Activated T-cell treated with anti-CD3 and anti-CD28 coated beads for 24 hours (primary cell): ENCODE results near the gene KIF1A.

Source experiments
- DNase-seq: peaks from one replicate; pipeline ENCODE4 v3.0.0-alpha.2; 2020; ENCODE audit warnings: low read depth

Gene KIF1A

GRCh38 chr2:240735476-240735875 lies 84.5 kb downstream of the KIF1A start:
- DNase-seq, result no peak

DNA sequence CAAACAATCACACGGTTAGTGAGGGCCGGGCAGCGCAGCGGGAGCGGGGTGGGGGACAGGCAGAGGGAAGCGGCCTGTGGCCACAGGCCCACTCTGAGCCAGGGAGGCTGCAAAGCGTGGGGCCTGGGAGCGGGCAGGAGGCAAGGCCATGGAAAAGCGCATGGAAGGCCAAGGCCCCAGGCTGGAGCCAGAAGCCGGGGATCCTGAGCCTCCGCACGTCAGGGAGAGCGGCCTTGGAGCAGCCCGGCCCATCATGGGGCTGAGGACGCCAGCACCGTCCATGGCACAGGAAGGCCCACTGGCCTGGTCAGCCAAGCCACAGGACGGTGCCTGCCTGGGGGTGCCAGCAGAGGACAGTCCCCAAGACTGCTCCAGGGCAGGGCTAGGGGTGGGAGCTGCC lies 85.3 kb downstream of the KIF1A start:
- no peak for DNase-seq

DNA sequence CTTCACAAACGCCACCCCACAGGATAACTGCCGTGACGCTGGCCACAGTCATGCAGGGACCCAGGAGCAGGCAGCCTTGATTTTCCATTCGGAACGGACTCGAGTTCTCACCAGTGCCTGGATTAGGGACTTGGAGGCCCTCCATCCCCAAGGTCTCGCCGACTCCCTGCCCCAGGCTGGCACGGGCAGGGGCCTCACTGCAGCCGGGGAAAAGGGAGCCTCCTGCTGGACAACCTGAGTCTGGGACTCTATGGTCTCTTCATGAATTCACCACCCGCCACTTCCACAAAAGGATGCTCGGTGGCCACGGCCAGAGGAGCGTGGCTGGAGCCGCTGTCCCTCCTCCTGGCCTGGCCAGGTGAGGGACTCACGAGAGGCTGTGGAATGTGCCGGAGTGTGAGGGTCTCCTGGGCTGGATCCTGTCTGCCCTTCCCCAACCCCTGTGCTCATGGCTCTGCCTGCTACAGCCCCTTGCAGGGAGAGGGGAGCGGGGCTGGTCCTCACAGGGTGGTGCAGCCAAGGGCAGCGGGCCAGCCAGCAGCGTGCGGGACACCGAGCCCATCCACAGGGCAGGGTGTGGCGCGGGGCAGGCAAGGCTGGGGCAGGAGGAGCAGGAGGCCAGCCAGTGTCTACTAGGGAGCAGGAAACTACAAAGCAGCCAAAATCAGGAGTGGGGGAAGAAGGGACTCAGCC lies 86.1 kb downstream of the KIF1A start:
- DNase-seq, result no peak

DNA sequence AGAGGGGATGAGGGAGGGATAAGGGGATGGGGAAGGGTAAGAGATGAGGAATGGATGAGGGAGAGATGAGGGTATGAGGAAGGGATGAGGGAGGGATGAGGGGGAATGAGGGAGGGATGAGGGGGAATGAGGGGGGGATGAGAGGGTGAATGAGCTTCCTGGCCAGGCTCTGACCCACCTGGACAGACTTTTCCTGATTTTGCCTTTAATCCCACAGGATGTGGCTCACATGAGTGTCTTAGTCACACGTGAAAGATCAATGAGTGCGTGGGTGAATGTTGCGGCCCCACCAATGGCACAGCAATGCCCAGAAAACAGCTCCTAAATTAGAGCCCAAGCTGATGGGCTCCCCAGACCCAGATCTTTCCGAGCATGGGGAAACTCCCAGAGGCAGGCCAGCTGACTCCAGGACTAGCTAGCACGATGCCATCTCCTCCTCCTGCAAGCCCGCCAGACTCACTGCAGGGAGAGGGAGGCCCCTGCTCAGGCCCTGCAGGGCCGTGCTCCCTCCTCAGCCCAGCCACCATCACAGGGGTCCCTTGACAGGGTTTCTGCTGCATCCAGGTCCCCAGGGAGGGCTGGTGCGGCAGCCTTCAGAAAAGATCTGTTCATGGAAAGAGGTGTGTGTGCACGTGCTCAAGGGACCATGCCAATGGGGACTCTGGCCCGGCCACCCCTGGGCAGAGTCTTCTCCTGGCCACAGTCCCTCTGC lies 87.0 kb downstream of the KIF1A start:
- DNase-seq, result no peak

- no peak for DNase-seq
Observed at GRCh38 chr2:240732184-240732583, 87.8 kb downstream of the KIF1A start.

DNA sequence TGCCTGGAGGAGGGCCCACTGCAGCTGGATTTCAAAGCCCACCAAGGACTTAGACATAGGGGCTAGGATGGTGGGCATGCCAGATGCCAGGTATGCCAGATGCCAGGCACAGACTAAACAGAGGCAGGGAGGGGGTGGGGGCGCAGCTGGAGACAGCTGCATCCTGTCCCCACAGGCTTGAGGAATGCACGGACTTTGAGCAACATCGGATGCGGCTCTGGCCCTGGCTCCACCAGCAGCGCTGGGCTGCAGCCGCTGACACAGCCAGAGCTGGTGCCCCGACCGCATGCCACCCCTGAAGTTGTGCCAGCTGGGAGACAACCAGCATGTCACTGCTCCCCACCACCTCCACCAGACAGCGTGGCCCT lies 88.9 kb downstream of the KIF1A start:
- no peak for DNase-seq

- no peak for DNase-seq
Observed at GRCh38 chr2:240730501-240731177, 89.4 kb downstream of the KIF1A start.

DNA sequence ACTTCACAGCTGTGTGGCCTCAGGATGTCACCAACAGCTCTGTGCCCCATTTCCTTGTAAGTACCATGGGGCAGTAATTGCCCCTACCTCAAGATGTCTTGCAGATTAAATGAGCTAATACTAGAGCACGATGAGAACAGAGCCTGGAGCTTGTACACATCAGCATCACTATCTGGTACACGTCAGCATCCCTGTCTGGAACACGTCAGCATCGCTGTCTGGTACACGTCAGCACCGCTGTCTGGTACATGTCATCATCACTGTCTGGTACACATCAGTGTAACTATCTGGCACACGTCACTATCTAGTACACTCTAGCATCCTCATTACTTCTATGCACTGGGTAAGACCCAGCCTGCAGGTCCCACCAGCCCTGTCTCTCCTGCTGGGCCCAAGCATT lies 91.2 kb downstream of the KIF1A start:
- DNase-seq, result no peak

- no peak for DNase-seq
Observed at GRCh38 chr2:240728361-240728760, 91.7 kb downstream of the KIF1A start.

- no peak for DNase-seq
Observed at GRCh38 chr2:240727913-240728312, 92.1 kb downstream of the KIF1A start.

DNA sequence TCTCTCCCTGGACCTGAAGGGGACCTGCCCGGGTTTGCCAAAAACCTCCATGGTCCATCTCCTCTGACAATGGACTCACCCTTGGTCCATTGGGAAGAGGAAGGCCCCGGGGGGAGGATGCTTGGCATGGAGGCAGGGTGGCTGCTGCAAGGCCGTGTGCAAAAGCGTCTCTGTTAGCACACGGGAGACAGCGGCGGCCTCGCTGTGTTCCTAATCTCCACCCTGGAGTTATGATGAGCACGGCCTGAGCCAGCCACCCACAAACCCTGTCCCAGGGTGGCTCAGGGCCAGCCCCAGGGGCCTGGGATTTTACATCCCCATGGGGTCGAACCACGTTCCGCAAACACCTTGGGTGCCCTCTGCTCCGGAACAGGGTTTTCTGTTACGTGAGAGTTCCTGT lies 92.6 kb downstream of the KIF1A start:
- no peak for DNase-seq

DNA sequence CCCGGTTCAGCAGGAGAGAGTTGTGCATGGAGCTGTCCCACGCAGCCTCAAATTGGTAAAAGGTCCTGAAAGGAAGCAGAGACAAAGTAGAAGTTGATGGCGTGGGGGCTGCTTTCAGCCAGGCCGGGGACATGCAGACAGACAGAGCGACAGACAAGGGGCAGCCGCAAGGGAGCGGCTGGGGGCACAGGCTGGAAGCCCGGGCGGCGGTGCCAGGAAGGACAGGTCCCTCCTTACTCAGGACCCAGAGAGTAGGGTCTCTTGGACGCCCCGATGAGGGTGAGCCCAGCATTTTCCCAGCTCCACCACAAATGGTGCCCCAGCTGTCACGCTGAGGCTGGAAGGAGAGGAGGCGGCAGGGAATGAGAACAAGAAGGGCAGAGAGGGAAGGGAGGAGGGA lies 93.1 kb downstream of the KIF1A start:
- DNase-seq, result no peak

DNA sequence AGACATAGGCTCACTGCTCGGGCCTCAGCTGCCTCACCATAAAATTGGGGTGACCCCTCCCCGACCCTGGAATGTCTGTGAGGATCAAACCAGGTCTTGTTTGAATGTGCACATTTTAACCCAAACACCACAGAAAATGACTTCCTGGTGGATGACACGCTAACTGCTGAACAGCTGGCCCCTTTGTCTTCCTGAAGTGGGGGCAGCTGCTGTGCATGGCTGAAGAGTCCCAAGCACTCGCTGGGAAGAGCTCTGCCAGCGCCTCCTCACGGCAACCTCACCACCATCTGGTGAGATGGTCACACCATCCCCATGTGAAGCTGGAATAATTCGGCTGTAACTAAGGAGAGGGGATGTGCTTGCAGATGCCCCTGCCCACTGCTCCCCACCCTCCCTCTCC lies 94.3 kb downstream of the KIF1A start:
- DNase-seq, result no peak

GRCh38 chr2:240725266-240725665 lies 94.8 kb downstream of the KIF1A start:
- DNase-seq, result no peak

GRCh38 chr2:240724431-240724830 lies 95.6 kb downstream of the KIF1A start:
- DNase-seq, result no peak

- no peak for DNase-seq
Observed at GRCh38 chr2:240723851-240724250, 96.2 kb downstream of the KIF1A start.

- DNase-seq, result no peak
Observed at GRCh38 chr2:240722796-240723735, 97.0 kb downstream of the KIF1A start.

- DNase-seq, result no peak
Observed at GRCh38 chr2:240722376-240722775, 97.6 kb downstream of the KIF1A start.

DNA sequence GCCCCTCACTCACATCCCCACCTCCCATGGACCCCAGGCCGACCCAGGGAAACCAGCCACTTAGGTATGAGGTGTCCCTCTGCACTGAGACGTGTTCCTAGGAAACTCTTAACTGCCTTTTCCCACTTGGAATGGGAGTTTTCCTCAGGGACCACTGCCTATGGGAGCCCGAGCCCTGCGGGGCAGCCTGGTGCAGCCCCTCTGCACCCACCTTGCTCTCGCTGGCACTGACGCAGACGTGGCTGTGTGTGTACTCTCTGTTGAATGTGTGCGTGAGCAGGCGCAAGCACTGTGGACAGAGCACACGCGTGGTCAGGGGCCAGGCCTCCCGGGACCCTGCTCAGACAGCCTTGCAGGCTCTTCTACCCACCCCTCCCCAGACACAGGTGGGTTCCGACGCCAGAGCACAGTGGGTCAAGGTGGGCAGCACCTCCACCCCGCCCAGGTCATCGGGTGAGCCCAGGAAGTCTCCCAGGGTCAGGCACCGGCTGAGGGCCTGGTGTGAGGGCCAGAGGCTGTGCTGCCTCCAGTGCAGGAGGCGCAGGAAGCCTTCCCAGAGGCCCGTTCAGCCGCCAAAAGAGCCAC lies 98.3 kb downstream of the KIF1A start:
- no peak for DNase-seq

- DNase-seq, result no peak
Observed at GRCh38 chr2:240720686-240721595, 99.1 kb downstream of the KIF1A start.
